SU-DHL-6 (cell line): ENCODE data around the gene AHI1.

ENCODE experiments used
- EZH2phosphoT487 ChIP-seq: fragments of 200-600 bp; sonication (generic), shearing (Covaris generic); conservative IDR thresholded peaks from 2 replicates; pipeline ENCODE4 v1.6.1; 2018; ENCODE audit warnings: mild to moderate bottlenecking, antibody characterized with exemption, low read length, moderate library complexity, mixed read lengths
- TF ChIP-seq, protein P1 (sequence below): fragments of 200-600 bp; sonication (generic); IDR thresholded peaks from one replicate; pipeline ENCODE4 v1.5.1; 2017; ENCODE audit warnings: antibody characterized with exemption, mild to moderate bottlenecking, low read length, moderate library complexity; ENCODE audit not compliant: insufficient read depth, poor library complexity, severe bottlenecking

DNA sequence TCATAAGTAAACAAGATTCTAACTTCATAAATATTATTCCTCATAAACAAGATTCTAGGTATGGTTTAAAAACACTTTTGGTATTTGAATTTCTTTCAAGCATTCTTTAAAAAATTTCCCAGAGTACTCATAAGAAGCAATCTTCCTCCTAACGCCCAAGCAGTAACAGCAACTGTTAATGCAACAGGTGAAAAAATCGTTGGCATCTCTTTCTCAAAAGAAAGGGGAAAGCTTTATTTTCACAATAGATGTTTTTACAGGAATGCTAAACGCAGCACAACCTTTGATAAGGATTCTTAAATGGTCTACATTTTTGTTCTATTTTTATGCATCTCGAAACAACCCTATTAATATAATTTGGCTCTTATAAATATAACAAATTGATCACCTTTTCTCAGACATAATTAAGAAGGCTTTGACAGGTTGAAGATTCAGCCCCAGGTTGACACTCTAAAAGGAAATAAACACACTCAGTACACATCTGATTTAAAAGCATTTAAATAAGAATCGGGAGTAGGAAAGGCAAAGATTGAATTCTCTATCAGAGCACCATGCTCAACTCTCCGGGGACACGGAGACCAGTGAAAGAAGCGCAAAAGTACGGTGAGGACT is 634 bp downstream of the AHI1 start:
- TF ChIP-seq, protein P1, sequence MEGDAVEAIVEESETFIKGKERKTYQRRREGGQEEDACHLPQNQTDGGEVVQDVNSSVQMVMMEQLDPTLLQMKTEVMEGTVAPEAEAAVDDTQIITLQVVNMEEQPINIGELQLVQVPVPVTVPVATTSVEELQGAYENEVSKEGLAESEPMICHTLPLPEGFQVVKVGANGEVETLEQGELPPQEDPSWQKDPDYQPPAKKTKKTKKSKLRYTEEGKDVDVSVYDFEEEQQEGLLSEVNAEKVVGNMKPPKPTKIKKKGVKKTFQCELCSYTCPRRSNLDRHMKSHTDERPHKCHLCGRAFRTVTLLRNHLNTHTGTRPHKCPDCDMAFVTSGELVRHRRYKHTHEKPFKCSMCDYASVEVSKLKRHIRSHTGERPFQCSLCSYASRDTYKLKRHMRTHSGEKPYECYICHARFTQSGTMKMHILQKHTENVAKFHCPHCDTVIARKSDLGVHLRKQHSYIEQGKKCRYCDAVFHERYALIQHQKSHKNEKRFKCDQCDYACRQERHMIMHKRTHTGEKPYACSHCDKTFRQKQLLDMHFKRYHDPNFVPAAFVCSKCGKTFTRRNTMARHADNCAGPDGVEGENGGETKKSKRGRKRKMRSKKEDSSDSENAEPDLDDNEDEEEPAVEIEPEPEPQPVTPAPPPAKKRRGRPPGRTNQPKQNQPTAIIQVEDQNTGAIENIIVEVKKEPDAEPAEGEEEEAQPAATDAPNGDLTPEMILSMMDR = no peak
- no peak for TF ChIP-seq EZH2phosphoT487
